K562 (cell line): ENCODE results near the gene RELA. TPM values are rescaled to one million over a fixed set of nuclear protein-coding genes. Genes with fewer than 3 reads are reported as not detected.

ENCODE experiments used
- ELF4 ChIP-seq: fragments of 450-650 bp; formaldehyde crosslinking; IDR thresholded peaks from 2 replicates; pipeline ENCODE4 v1.4.0; 2022; ENCODE audit warnings: missing genetic modification characterization
- ETV5 ChIP-seq: sonication (generic); formaldehyde crosslinking; IDR thresholded peaks from 2 replicates; pipeline ENCODE4 v1.4.0; 2020; ENCODE audit warnings: low read depth, mild to moderate bottlenecking, missing genetic modification reagents
- FIP1L1 ChIP-seq: fragments of 200-400 bp; formaldehyde crosslinking; IDR thresholded peaks from 2 replicates; pipeline ENCODE4 v1.6.1; 2018; ENCODE audit warnings: mild to moderate bottlenecking, low read depth, low read length; ENCODE audit not compliant: poor library complexity, severe bottlenecking
- JUNB ChIP-seq: fragments of 450-650 bp; formaldehyde crosslinking; conservative IDR thresholded peaks from 2 replicates; pipeline ENCODE4 v1.4.0; 2020; ENCODE audit warnings: mild to moderate bottlenecking
- KDM4B ChIP-seq, 2 experiments: fragments of 450-650 bp in 1 of 2; sonication (generic) in 1 of 2; IDR thresholded peaks; 2 replicates each; pipeline ENCODE4 v1.6.1; 2016 to 2017; ENCODE audit warnings: borderline replicate concordance in 2 of 2, antibody characterized with exemption in 1 of 2, low read depth in 1 of 2, mild to moderate bottlenecking in 1 of 2
- LCOR ChIP-seq: sonication (generic); formaldehyde crosslinking; IDR thresholded peaks from 2 replicates; pipeline ENCODE4 v1.8.0; 2022; ENCODE audit warnings: mild to moderate bottlenecking, missing genetic modification reagents
- MEF2D ChIP-seq: conservative IDR thresholded peaks from 2 replicates; pipeline ENCODE4 v1.6.1; 2016; ENCODE audit warnings: low read depth, missing genetic modification characterization, missing compliant biosample characterization
- MXI1 ChIP-seq: IDR thresholded peaks from 2 replicates; pipeline ENCODE4 v1.6.1; 2011; ENCODE audit warnings: low read depth, mild to moderate bottlenecking, improper control_type of control experiment, low read length
- MYNN ChIP-seq, 2 experiments: sonication (generic); formaldehyde crosslinking in 1 of 2; IDR thresholded peaks; 2 replicates each; pipeline versions ENCODE4 v1.5.0 to v1.6.1; 2016 to 2020; ENCODE audit warnings: antibody characterized with exemption in 1 of 2, missing genetic modification reagents in 1 of 2
- NCOR1 ChIP-seq: fragments of 450-650 bp; IDR thresholded peaks from 2 replicates; pipeline ENCODE4 v1.6.1; 2016; ENCODE audit warnings: mild to moderate bottlenecking, moderate library complexity
- NR1H2 ChIP-seq: sonication (generic); formaldehyde crosslinking; IDR thresholded peaks from 2 replicates; pipeline ENCODE4 v1.4.0; 2020; ENCODE audit warnings: mild to moderate bottlenecking, missing genetic modification reagents
- POLR2A ChIP-seq: fragments of 450-650 bp; conservative IDR thresholded peaks from 2 replicates; pipeline ENCODE4 v1.6.1; 2016
- POLR2B ChIP-seq: fragments of 450-650 bp; IDR thresholded peaks from 2 replicates; pipeline ENCODE4 v1.6.1; 2018; ENCODE audit warnings: low read depth; ENCODE audit not compliant: partially characterized antibody
- POLR2G ChIP-seq: fragments of 200-400 bp; formaldehyde crosslinking; IDR thresholded peaks from 2 replicates; pipeline ENCODE4 v1.6.1; 2017; ENCODE audit warnings: low read depth, mild to moderate bottlenecking, antibody characterized with exemption, low read length, moderate library complexity
- RAD51 ChIP-seq: fragments of 450-650 bp; IDR thresholded peaks from 2 replicates; pipeline ENCODE4 v1.7.1; 2016; ENCODE audit warnings: low read depth, mild to moderate bottlenecking, borderline replicate concordance
- RHOXF2B ChIP-seq: fragments of 250-450 bp; sonication (Bioruptor Pico); conservative IDR thresholded peaks from 2 replicates; pipeline ENCODE4 v1.5.1; 2021
- SMAD4 ChIP-seq: fragments of 250-450 bp; sonication (Bioruptor Pico); conservative IDR thresholded peaks from 2 replicates; pipeline ENCODE4 v1.8.0; 2021; ENCODE audit warnings: inconsistent platforms, mild to moderate bottlenecking, moderate library complexity
- TBP ChIP-seq: optimal IDR thresholded peaks from 2 replicates; pipeline ENCODE3; 2011; ENCODE audit warnings: low read depth, low read length, improper control_type of control experiment
- TEAD1 ChIP-seq, 2 experiments: fragments of 450-650 bp in 1 of 2; sonication (generic) in 1 of 2; formaldehyde crosslinking; IDR thresholded peaks; 2 replicates each; pipeline versions ENCODE4 v1.4.0 to v1.8.0; 2020 to 2022; ENCODE audit warnings: mild to moderate bottlenecking in 2 of 2, missing genetic modification reagents in 1 of 2
- ZNF282 ChIP-seq: sonication (generic); formaldehyde crosslinking; IDR thresholded peaks from 2 replicates; pipeline ENCODE4 v1.8.1; 2023; ENCODE audit warnings: missing genetic modification reagents
- polyA plus RNA-seq, 8 experiments: library from polyadenylated mRNA; depleted of rRNA in 4 of 8; stranded (reverse) in 5 of 8; unstranded in 3 of 8; fragments of >200 nt; fragmentation: Nextera tagmentation in 2 of 8; fragmentation: Illumina TruSeq in 1 of 8; extraction: Ambion mirVana in 2 of 8; extraction: Trizol in 1 of 8; gene quantifications; 2 replicates each; pipeline versions ENCODE4 v1.2.1 to v1.2.3, GENCODE V29; 2011 to 2014; ENCODE audit warnings: inconsistent platforms in 1 of 8, missing spikeins in 1 of 8
- total RNA-seq, 7 experiments: library from RNA; depleted of rRNA in 6 of 7; stranded (reverse); fragments of >200 nt in 6 of 7; fragmentation: Illumina TruSeq in 2 of 7; extraction: Trizol in 2 of 7; gene quantifications; 2 replicates each; pipeline versions ENCODE4 v1.2.1 to v1.2.3, GENCODE V29; 2011 to 2021; ENCODE audit warnings: low replicate concordance in 1 of 7
- TF ChIP-seq, protein P1 (sequence below): fragments of 250-450 bp; sonication (Bioruptor Pico); IDR thresholded peaks from 2 replicates; pipeline ENCODE4 v1.8.0; 2022; ENCODE audit warnings: moderate library complexity, mild to moderate bottlenecking, inconsistent platforms
- TF ChIP-seq, protein P2 (sequence below): fragments of 250-450 bp; sonication (Bioruptor Pico); IDR thresholded peaks from 2 replicates; pipeline ENCODE4 v1.5.0; 2021
- TF ChIP-seq, protein P3 (sequence below): fragments of 450-650 bp; IDR thresholded peaks from 2 replicates; pipeline ENCODE4 v1.6.1; 2016; ENCODE audit warnings: mild to moderate bottlenecking
- TF ChIP-seq, protein P4 (sequence below): fragments of 250-450 bp; sonication (Bioruptor Pico); IDR thresholded peaks from 2 replicates; pipeline ENCODE4 v1.9.0; 2021; ENCODE audit warnings: mild to moderate bottlenecking

RELA gene
- total and polyA plus RNA-seq, 9 of the 15 experiments (the other 6 are each of a cell fraction or from before 2014, with no cell fraction given): 6.0 to 67.4 (median 20.6) TPM

DNA sequence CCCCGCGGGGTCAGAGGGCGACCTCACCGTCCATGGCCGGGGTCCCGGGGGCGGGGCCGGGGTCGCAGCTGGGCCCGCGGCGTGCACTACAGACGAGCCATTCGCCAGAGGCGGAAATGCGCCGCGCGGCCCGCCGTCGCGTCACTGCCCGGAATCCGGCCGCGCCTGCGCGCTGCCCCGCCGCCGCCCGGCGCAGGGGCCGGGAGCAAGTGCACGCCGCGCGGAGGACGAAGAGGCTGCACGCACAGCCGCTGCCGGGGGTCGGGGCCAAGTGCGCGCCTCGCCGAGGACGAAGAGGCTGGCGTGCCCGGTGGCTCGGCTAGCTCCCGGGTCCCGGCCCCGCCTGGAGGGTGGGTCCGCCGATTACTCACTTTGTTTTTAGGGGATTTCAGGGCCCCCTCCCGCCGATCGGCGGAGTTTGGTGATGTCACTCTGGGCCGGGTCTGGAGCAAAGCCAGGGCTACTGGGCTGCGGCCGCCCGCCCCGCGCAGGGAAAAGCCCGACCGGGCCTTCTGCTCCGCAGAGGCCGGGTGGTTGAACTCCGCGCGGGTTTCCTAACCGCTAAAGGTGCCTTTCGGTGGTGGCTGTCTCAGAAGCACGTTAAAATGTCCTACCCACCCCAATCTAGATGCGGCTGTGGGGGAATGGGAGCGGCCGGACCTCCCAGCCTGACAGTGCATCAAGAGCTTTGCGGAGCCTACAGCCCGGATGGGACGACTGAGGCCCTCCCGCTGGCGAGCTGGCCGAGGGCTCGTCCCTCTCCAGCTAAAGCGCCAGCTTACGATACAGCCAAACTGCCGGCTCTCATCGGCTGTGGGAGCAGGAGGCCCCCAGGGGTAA is at the start of gene RELA (continued):
- peak; percentile 32 for TF ChIP-seq TBP
- TF ChIP-seq, protein P1, sequence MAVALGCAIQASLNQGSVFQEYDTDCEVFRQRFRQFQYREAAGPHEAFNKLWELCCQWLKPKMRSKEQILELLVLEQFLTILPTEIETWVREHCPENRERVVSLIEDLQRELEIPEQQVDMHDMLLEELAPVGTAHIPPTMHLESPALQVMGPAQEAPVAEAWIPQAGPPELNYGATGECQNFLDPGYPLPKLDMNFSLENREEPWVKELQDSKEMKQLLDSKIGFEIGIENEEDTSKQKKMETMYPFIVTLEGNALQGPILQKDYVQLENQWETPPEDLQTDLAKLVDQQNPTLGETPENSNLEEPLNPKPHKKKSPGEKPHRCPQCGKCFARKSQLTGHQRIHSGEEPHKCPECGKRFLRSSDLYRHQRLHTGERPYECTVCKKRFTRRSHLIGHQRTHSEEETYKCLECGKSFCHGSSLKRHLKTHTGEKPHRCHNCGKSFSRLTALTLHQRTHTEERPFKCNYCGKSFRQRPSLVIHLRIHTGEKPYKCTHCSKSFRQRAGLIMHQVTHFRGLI (CRISPR knock-in tag): no peak
- peak; percentile 81 for TF ChIP-seq POLR2A
- TF ChIP-seq LCOR: peak; percentile 67; the same call in 1 of the 2 replicates
- TF ChIP-seq ETV5 (CRISPR knock-in tag): no peak
- TF ChIP-seq, protein P2, sequence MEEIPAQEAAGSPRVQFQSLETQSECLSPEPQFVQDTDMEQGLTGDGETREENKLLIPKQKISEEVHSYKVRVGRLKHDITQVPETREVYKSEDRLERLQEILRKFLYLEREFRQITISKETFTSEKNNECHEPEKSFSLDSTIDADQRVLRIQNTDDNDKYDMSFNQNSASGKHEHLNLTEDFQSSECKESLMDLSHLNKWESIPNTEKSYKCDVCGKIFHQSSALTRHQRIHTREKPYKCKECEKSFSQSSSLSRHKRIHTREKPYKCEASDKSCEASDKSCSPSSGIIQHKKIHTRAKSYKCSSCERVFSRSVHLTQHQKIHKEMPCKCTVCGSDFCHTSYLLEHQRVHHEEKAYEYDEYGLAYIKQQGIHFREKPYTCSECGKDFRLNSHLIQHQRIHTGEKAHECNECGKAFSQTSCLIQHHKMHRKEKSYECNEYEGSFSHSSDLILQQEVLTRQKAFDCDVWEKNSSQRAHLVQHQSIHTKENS (CRISPR knock-in tag): no peak
- TF ChIP-seq MXI1: no peak
- no peak; a peak in 1 of 4 replicates for TF ChIP-seq TEAD1 (CRISPR knock-in tag; IDR thresholded peaks at IDR 0.05)
- peak; percentile 67 for TF ChIP-seq FIP1L1
- TF ChIP-seq, protein P3, sequence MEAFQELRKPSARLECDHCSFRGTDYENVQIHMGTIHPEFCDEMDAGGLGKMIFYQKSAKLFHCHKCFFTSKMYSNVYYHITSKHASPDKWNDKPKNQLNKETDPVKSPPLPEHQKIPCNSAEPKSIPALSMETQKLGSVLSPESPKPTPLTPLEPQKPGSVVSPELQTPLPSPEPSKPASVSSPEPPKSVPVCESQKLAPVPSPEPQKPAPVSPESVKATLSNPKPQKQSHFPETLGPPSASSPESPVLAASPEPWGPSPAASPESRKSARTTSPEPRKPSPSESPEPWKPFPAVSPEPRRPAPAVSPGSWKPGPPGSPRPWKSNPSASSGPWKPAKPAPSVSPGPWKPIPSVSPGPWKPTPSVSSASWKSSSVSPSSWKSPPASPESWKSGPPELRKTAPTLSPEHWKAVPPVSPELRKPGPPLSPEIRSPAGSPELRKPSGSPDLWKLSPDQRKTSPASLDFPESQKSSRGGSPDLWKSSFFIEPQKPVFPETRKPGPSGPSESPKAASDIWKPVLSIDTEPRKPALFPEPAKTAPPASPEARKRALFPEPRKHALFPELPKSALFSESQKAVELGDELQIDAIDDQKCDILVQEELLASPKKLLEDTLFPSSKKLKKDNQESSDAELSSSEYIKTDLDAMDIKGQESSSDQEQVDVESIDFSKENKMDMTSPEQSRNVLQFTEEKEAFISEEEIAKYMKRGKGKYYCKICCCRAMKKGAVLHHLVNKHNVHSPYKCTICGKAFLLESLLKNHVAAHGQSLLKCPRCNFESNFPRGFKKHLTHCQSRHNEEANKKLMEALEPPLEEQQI: no peak
- TF ChIP-seq, protein P4, sequence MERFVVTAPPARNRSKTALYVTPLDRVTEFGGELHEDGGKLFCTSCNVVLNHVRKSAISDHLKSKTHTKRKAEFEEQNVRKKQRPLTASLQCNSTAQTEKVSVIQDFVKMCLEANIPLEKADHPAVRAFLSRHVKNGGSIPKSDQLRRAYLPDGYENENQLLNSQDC: peak; percentile 64; the same call in 1 of the 2 replicates
- TF ChIP-seq RAD51: no peak
- no peak for TF ChIP-seq MYNN (IDR thresholded peaks at IDR 0.05)
- TF ChIP-seq MYNN (CRISPR knock-in tag; IDR thresholded peaks at IDR 0.05): no peak
- peak; percentile 51; the same call in 1 of the 2 replicates for TF ChIP-seq SMAD4 (CRISPR knock-in tag)
- no peak for TF ChIP-seq RHOXF2B (CRISPR knock-in tag)
- 0 out of 2 replicates have a peak, but pooled peaks have one; percentile 48 for TF ChIP-seq ELF4
- TF ChIP-seq NR1H2: no peak
- no peak for TF ChIP-seq MEF2D (tag)
- no peak for TF ChIP-seq KDM4B (IDR thresholded peaks at IDR 0.05; ENCODE audit: borderline replicate concordance in 2 of 2, low read depth in 1 of 2)
- no peak for TF ChIP-seq NCOR1
- TF ChIP-seq POLR2B: peak; percentile 81
- TF ChIP-seq JUNB: no peak
- TF ChIP-seq ZNF282 (CRISPR knock-in tag): peak; percentile 58; the same call in 1 of the 2 replicates
- peak; percentile 91 for TF ChIP-seq POLR2G
